Breast epithelium (tissue), 4 donors: Measurements from ENCODE around the gene MYO1D. TPM values are rescaled to one million over a fixed set of nuclear protein-coding genes. Genes with fewer than 3 reads are reported as not detected.

Experiments
- DNase-seq, 2 donors: peaks; one replicate each; pipeline ENCODE4 v3.0.0-alpha.2; 2019; ENCODE audit warnings: low spot score in 2 of 2
- H3K27ac ChIP-seq, 2 donors: fragments of 200-600 bp; sonication (generic) in 1 of 2; one replicate each; pipeline ENCODE4 v1.5.1; 2016 to 2019; ENCODE audit warnings: mild to moderate bottlenecking in 1 of 2
- H3K27me3 ChIP-seq, 2 donors: fragments of 200-600 bp; sonication (generic) in 1 of 2; one replicate each; pipeline versions ENCODE4 v1.5.1 to v1.6.0; 2017 to 2019; ENCODE audit warnings: control low read depth in 1 of 2, mild to moderate bottlenecking in 1 of 2
- H3K36me3 ChIP-seq: fragments of 200-600 bp; one replicate; pipeline ENCODE4 v1.5.1; 2019
- H3K4me1 ChIP-seq, 2 donors: fragments of 200-600 bp; sonication (generic); one replicate each; pipeline ENCODE4 v1.5.1; 2016 to 2019; ENCODE audit warnings: control low read depth in 1 of 2
- H3K4me3 ChIP-seq, 3 donors: fragments of 200-600 bp; sonication (generic); 1 replicate in 2 of 3; 2 replicates in 1 of 3; pipeline ENCODE4 v1.5.1; 2016 to 2019; ENCODE audit warnings: mild to moderate bottlenecking in 3 of 3, moderate library complexity in 2 of 3
- H3K9me3 ChIP-seq, 2 donors: fragments of 200-600 bp; sonication (generic) in 1 of 2; one replicate each; pipeline ENCODE4 v1.5.1; 2016 to 2019; ENCODE audit warnings: control low read depth in 1 of 2
- CTCF ChIP-seq, 3 donors: fragments of 450-650 bp; IDR thresholded peaks; one replicate each; pipeline ENCODE4 v1.5.1; 2016 to 2017; ENCODE audit warnings: antibody characterized with exemption in 3 of 3, mild to moderate bottlenecking in 3 of 3, moderate library complexity in 3 of 3
- POLR2A ChIP-seq: fragments of 450-650 bp; IDR thresholded peaks from one replicate; pipeline ENCODE4 v1.6.1; 2016; ENCODE audit warnings: antibody characterized with exemption, mild to moderate bottlenecking, moderate library complexity
- POLR2AphosphoS5 ChIP-seq, 3 donors: sonication (generic); formaldehyde crosslinking; IDR thresholded peaks; one replicate each; pipeline ENCODE4 v1.6.1; 2017; ENCODE audit warnings: antibody characterized with exemption in 3 of 3
- intact Hi-C: fragments of 100-400 bp; cut with DNase I; formaldehyde crosslinking; loops from one replicate; pipeline ENCODE4 v1.15.1; 2023; ENCODE audit warnings: low total_unique reads
- total RNA-seq, 3 donors: library from RNA; depleted of rRNA; stranded (reverse); fragments of >200 nt; gene quantifications; one replicate each; pipeline ENCODE4 v1.1.0, GENCODE V29; 2016

The MYO1D gene
- total RNA-seq, 3 donors from 2014 or later = 54.4 to 114 (median 76.7) TPM

GRCh38 chr17:32783602-32784001 is 93.3 kb downstream of the MYO1D start:
- DNase-seq = no peak
- no peaks in the 10 kb centered on the region for H3K4me1 ChIP-seq
- no peak overlapping the region for H3K27ac ChIP-seq
- no peak for TF ChIP-seq POLR2A
- TF ChIP-seq CTCF (IDR thresholded peaks at IDR 0.05) = peak in 2 of 3 donors; percentile 76 to 78
- H3K36me3 ChIP-seq = no peaks in the 10 kb centered on the region
- no peak overlapping the region for H3K4me3 ChIP-seq
- H3K27me3 ChIP-seq = no peaks in the 10 kb centered on the region
- intact Hi-C loops = no loop called here
- no peaks in the 10 kb centered on the region for H3K9me3 ChIP-seq

GRCh38 chr17:32780721-32781120 is 96.2 kb downstream of the MYO1D start:
- Histone ChIP-seq H3K4me3 (no peak overlapping the region), H3K27me3 (no peaks in the 10 kb centered on the region), H3K9me3 (no peaks in the 10 kb centered on the region), H3K36me3 (no peaks in the 10 kb centered on the region), H3K4me1 (no peaks in the 10 kb centered on the region), H3K27ac (no peak overlapping the region)
- TF ChIP-seq POLR2A = no peak
- intact Hi-C loops = no loop called here
- DNase-seq = no peak

GRCh38 chr17:32777922-32778321 is 99.0 kb downstream of the MYO1D start:
- no peaks in the 10 kb centered on the region for H3K4me1 ChIP-seq
- no peaks in the 10 kb centered on the region for H3K9me3 ChIP-seq
- no peak for DNase-seq
- no peak overlapping the region for H3K27ac ChIP-seq
- no peaks in the 10 kb centered on the region for H3K36me3 ChIP-seq
- intact Hi-C loops = no loop called here
- H3K27me3 ChIP-seq = no peaks in the 10 kb centered on the region
- no peak overlapping the region for H3K4me3 ChIP-seq
- TF ChIP-seq POLR2AphosphoS5 (IDR thresholded peaks at IDR 0.05) (no peak), CTCF (IDR thresholded peaks at IDR 0.05) (no peak), POLR2A (no peak)

- no peaks in the 10 kb centered on the region for H3K36me3 ChIP-seq
- TF ChIP-seq POLR2A (no peak), CTCF (IDR thresholded peaks at IDR 0.05) (no peak), POLR2AphosphoS5 (IDR thresholded peaks at IDR 0.05) (no peak)
- no peaks in the 10 kb centered on the region for H3K4me1 ChIP-seq
- H3K9me3 ChIP-seq = no peaks in the 10 kb centered on the region
- no peak overlapping the region for H3K27ac ChIP-seq
- H3K4me3 ChIP-seq = no peak overlapping the region
- intact Hi-C loops = no loop called here
- DNase-seq = no peak
- no peaks in the 10 kb centered on the region for H3K27me3 ChIP-seq
These were observed 99.5 kb downstream of the MYO1D start for GRCh38 chr17:32777436-32777835.

GRCh38 chr17:32774695-32775084 is 102.2 kb downstream of the MYO1D start:
- H3K27me3 ChIP-seq = no peaks in the 10 kb centered on the region
- intact Hi-C loops = no loop called here
- DNase-seq = no peak
- TF ChIP-seq POLR2AphosphoS5 (IDR thresholded peaks at IDR 0.05) (no peak), CTCF (IDR thresholded peaks at IDR 0.05) (no peak), POLR2A (no peak)
- H3K36me3 ChIP-seq = no peaks in the 10 kb centered on the region
- no peaks in the 10 kb centered on the region for H3K4me1 ChIP-seq
- no peak overlapping the region for H3K4me3 ChIP-seq
- H3K9me3 ChIP-seq = no peaks in the 10 kb centered on the region
- H3K27ac ChIP-seq = no peak overlapping the region
